Upper lobe of left lung (tissue), 4 donors: Measurements from ENCODE around the gene PRICKLE2.

Experiments used
- EP300 ChIP-seq, 4 donors: sonication (generic); formaldehyde crosslinking; IDR thresholded peaks; one replicate each; pipeline ENCODE4 v1.5.1; 2017; ENCODE audit warnings: antibody characterized with exemption in 4 of 4, control low read depth in 2 of 4
- POLR2A ChIP-seq, 4 donors: fragments of 450-650 bp; IDR thresholded peaks; one replicate each; pipeline ENCODE4 v1.5.1; 2016 to 2017; ENCODE audit warnings: antibody characterized with exemption in 4 of 4, mild to moderate bottlenecking in 2 of 4
- POLR2AphosphoS5 ChIP-seq, 2 donors: sonication (generic); formaldehyde crosslinking; IDR thresholded peaks; one replicate each; pipeline ENCODE4 v1.5.1; 2017; ENCODE audit warnings: antibody characterized with exemption in 2 of 2
- TF ChIP-seq, protein P1 (sequence below), 6 experiments: fragments of 450-650 bp in 4 of 6; fragments of 200-600 bp in 2 of 6; sonication (generic) in 2 of 6; IDR thresholded peaks; one replicate each; pipeline ENCODE4 v1.5.1; 2016 to 2019; ENCODE audit warnings: antibody characterized with exemption in 6 of 6

DNA sequence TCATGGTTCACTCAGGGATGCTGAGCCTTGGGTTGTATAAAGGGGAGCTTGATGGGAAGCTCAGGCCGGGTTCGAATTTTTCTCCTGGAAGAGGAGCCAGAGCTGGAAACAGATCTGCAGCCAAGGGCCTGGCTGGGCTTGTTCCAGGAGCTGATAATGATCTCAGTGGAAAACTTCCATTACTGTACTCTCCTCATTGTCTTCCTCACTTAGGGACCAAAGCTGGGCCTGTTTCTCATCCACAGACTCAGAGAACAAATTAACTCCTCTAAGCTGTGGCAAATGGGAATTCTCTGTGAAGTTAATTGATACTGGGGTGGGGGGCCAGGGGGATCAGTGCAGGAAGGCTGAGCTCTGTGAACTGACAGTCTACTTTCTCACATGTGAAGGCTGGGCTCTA is 92.0 kb downstream of the PRICKLE2 start:
- TF ChIP-seq POLR2A (IDR thresholded peaks at IDR 0.05) (no peak), POLR2AphosphoS5 (IDR thresholded peaks at IDR 0.05) (no peak), EP300 (IDR thresholded peaks at IDR 0.05) (no peak)
- TF ChIP-seq, protein P1, sequence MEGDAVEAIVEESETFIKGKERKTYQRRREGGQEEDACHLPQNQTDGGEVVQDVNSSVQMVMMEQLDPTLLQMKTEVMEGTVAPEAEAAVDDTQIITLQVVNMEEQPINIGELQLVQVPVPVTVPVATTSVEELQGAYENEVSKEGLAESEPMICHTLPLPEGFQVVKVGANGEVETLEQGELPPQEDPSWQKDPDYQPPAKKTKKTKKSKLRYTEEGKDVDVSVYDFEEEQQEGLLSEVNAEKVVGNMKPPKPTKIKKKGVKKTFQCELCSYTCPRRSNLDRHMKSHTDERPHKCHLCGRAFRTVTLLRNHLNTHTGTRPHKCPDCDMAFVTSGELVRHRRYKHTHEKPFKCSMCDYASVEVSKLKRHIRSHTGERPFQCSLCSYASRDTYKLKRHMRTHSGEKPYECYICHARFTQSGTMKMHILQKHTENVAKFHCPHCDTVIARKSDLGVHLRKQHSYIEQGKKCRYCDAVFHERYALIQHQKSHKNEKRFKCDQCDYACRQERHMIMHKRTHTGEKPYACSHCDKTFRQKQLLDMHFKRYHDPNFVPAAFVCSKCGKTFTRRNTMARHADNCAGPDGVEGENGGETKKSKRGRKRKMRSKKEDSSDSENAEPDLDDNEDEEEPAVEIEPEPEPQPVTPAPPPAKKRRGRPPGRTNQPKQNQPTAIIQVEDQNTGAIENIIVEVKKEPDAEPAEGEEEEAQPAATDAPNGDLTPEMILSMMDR (IDR thresholded peaks at IDR 0.05), result no peak
